Central memory CD4-positive, alpha-beta T cell (primary cell): ENCODE measurements around the gene PPP2R2C.
A peak's percentile ranks its signal among the peaks of the same experiment; 100 is the strongest.

Experiments used
- DNase-seq: peaks from one replicate; pipeline ENCODE4 v3.0.0; 2022

Gene PPP2R2C

GRCh38 chr4:6339818-6340445 is 132.5 kb downstream of the PPP2R2C start:
- no peak for DNase-seq

GRCh38 chr4:6338951-6339817 is 133.2 kb downstream of the PPP2R2C start:
- no peak for DNase-seq

GRCh38 chr4:6338175-6338950 is 134.1 kb downstream of the PPP2R2C start:
- DNase-seq: no peak

- no peak for DNase-seq
These were observed 135.0 kb downstream of the PPP2R2C start for GRCh38 chr4:6337331-6337935.

GRCh38 chr4:6336166-6336565 is 136.2 kb downstream of the PPP2R2C start:
- no peak for DNase-seq

- DNase-seq: no peak
These were observed 137.3 kb downstream of the PPP2R2C start for GRCh38 chr4:6335040-6335590.

- no peak for DNase-seq
These were observed 138.1 kb downstream of the PPP2R2C start for GRCh38 chr4:6334203-6334887.

GRCh38 chr4:6333301-6334202 is 138.9 kb downstream of the PPP2R2C start:
- no peak for DNase-seq

- DNase-seq: no peak
These were observed 139.8 kb downstream of the PPP2R2C start for GRCh38 chr4:6332669-6333050.

GRCh38 chr4:6332042-6332668 is 140.3 kb downstream of the PPP2R2C start:
- DNase-seq: no peak

- DNase-seq: no peak
These were observed 140.9 kb downstream of the PPP2R2C start for GRCh38 chr4:6331468-6331867.

- DNase-seq: no peak
These were observed 141.4 kb downstream of the PPP2R2C start for GRCh38 chr4:6331018-6331417.

GRCh38 chr4:6330384-6330767 is 142.0 kb downstream of the PPP2R2C start:
- no peak for DNase-seq

GRCh38 chr4:6329478-6330383 is 142.7 kb downstream of the PPP2R2C start:
- no peak for DNase-seq

- no peak for DNase-seq
These were observed 143.9 kb downstream of the PPP2R2C start for GRCh38 chr4:6328526-6328925.

- DNase-seq: peak; percentile 61
These were observed 145.0 kb downstream of the PPP2R2C start for GRCh38 chr4:6327220-6327917.

GRCh38 chr4:6326312-6327060 is 145.9 kb downstream of the PPP2R2C start:
- DNase-seq: no peak

GRCh38 chr4:6325788-6326290 is 146.6 kb downstream of the PPP2R2C start:
- no peak for DNase-seq
